ENCODE measurements around the gene HIKESHI. TPM values are rescaled to one million over a fixed set of nuclear protein-coding genes. Genes with fewer than 3 reads are reported as not detected.
"Not testable (repeated sequence)": the region's sequence is repeated elsewhere in the genome, so short reads cannot be mapped to it uniquely, and the experiment has no call there.

Gene HIKESHI
- total and polyA plus RNA-seq, 7 donors, result 39.6 to 74.9 (median 45.7) TPM

GRCh38 chr11:86303257-86303656 is 1.2 kb downstream of the HIKESHI start:
- no peak for DNase-seq
- peaks cover 18% of the 10 kb centered on the region for H3K4me1 ChIP-seq
- no peak for ATAC-seq
- WGBS, 3 donors, result 46 to 51% (median 47%) methylated on average over 2 of the region's 2 CpGs
- peak overlapping the region; percentile 93 for H3K27ac ChIP-seq
- intact Hi-C loops (cut with DNase I), result loop anchor here in 1 of 2 donors (5.0 kb wide), 1 partner anchor 61 kb away; the partner anchor contains the start of gene EED
- no peaks in the 10 kb centered on the region for H3K9me3 ChIP-seq
- no peaks in the 10 kb centered on the region for H3K36me3 ChIP-seq (ENCODE audit: insufficient read depth in 1 of 2, low read depth in 1 of 2)
- no peaks in the 10 kb centered on the region for H3K27me3 ChIP-seq (ENCODE audit: insufficient read depth in 3 of 3, low read length in 2 of 3)
- H3K4me3 ChIP-seq, result peak overlapping the region; percentile 89
- TF ChIP-seq CTCF (IDR thresholded peaks at IDR 0.05), result no peak

- intact Hi-C loops (cut with DNase I), result not testable (repeated sequence)
- 72 to 100% (median 77%) methylated on average over 2 to 3 of the region's 4 CpGs for WGBS, 3 donors
Observed at GRCh38 chr11:86308710-86309109, 6.7 kb downstream of the HIKESHI start.

GRCh38 chr11:86313793-86314192 is 11.8 kb downstream of the HIKESHI start:
- intact Hi-C loops (cut with DNase I), result no loop called here
- peaks cover 0 to 28% of the 10 kb centered on the region in 2 donors for H3K36me3 ChIP-seq (ENCODE audit: insufficient read depth in 1 of 2, low read depth in 1 of 2)
- H3K4me1 ChIP-seq, result no peaks in the 10 kb centered on the region
- no peaks in the 10 kb centered on the region for H3K9me3 ChIP-seq
- H3K27ac ChIP-seq, result no peak overlapping the region
- no peak for ATAC-seq
- H3K4me3 ChIP-seq, result no peak overlapping the region
- H3K27me3 ChIP-seq (ENCODE audit: insufficient read depth in 3 of 3, low read length in 2 of 3), result no peaks in the 10 kb centered on the region
- DNase-seq, result no peak
- no peak for TF ChIP-seq CTCF (IDR thresholded peaks at IDR 0.05)
- WGBS, 3 donors, result 96 to 97% (median 97%) methylated on average over 2 of the region's 2 CpGs

More at GRCh38 chr11:86308710-86309109, 6.7 kb downstream of the HIKESHI start:
- not testable (repeated sequence) for H3K27ac ChIP-seq; H3K4me1 ChIP-seq; H3K36me3 ChIP-seq (ENCODE audit: insufficient read depth in 1 of 2, low read depth in 1 of 2); H3K27me3 ChIP-seq (ENCODE audit: insufficient read depth in 3 of 3, low read length in 2 of 3); DNase-seq; H3K9me3 ChIP-seq; H3K4me3 ChIP-seq; ATAC-seq

GRCh38 chr11:86314636-86315035 is 12.6 kb downstream of the HIKESHI start:
- Histone ChIP-seq H3K4me3 (no peak overlapping the region), H3K4me1 (no peaks in the 10 kb centered on the region), H3K27ac (no peak overlapping the region), H3K36me3 (ENCODE audit: insufficient read depth in 1 of 2, low read depth in 1 of 2) (peaks cover 0 to 36% of the 10 kb centered on the region in 2 donors), H3K9me3 (no peaks in the 10 kb centered on the region), H3K27me3 (ENCODE audit: insufficient read depth in 3 of 3, low read length in 2 of 3) (no peaks in the 10 kb centered on the region)
- intact Hi-C loops (cut with DNase I), result no loop called here
- no peak for ATAC-seq
- DNase-seq, result no peak
- 91 to 98% (median 92%) methylated on average over 2 of the region's 2 CpGs for WGBS, 3 donors
- no peak for TF ChIP-seq CTCF (IDR thresholded peaks at IDR 0.05)

- intact Hi-C loops (cut with DNase I), result no loop called here
Observed at GRCh38 chr11:86335131-86335767, 33.2 kb downstream of the HIKESHI start.

More at GRCh38 chr11:86335131-86335767, 33.2 kb downstream of the HIKESHI start:
- ATAC-seq (no peak), DNase-seq (no peak)
- H3K4me3 ChIP-seq, result no peak overlapping the region
- H3K27me3 ChIP-seq (ENCODE audit: insufficient read depth in 3 of 3, low read length in 2 of 3), result no peaks in the 10 kb centered on the region
- 94 to 97% (median 96%) methylated on average over 6 of the region's 6 CpGs for WGBS, 3 donors
- no peak overlapping the region for H3K27ac ChIP-seq
- peaks cover 0 to 35% of the 10 kb centered on the region in 2 donors for H3K36me3 ChIP-seq (ENCODE audit: insufficient read depth in 1 of 2, low read depth in 1 of 2)
- no peaks in the 10 kb centered on the region for H3K9me3 ChIP-seq
- H3K4me1 ChIP-seq, result no peaks in the 10 kb centered on the region
- no peak for TF ChIP-seq CTCF (IDR thresholded peaks at IDR 0.05)
